HUES48 (cell line): ENCODE measurements around the gene TMEM145.
"Not testable (repeated sequence)": the region's sequence is repeated elsewhere in the genome, so short reads cannot be mapped to it uniquely, and the experiment has no call there.

Source experiments
- H3K27ac ChIP-seq: one replicate; pipeline ENCODE4 v1.7.0; 2013; ENCODE audit warnings: low read depth, low read length, inconsistent platforms
- H3K27me3 ChIP-seq: 2 replicates; pipeline ENCODE4 v1.6.1; 2013; ENCODE audit warnings: mild to moderate bottlenecking, low read length; ENCODE audit not compliant: control insufficient read depth, insufficient read depth
- H3K36me3 ChIP-seq: 2 replicates; pipeline ENCODE4 v1.6.1; 2013; ENCODE audit warnings: low read length; ENCODE audit not compliant: control insufficient read depth, insufficient read depth
- H3K4me1 ChIP-seq: 2 replicates; pipeline ENCODE4 v1.6.1; 2013; ENCODE audit warnings: mild to moderate bottlenecking, low read length; ENCODE audit not compliant: control insufficient read depth, insufficient read depth
- H3K4me3 ChIP-seq: 2 replicates; pipeline ENCODE4 v1.5.1; 2013; ENCODE audit warnings: mild to moderate bottlenecking, low read depth, low read length
- H3K9ac ChIP-seq: 2 replicates; pipeline ENCODE4 v1.6.1; 2013; ENCODE audit warnings: mild to moderate bottlenecking, low read depth, low read length, moderate library complexity
- H3K9me3 ChIP-seq: 2 replicates; pipeline ENCODE4 v1.6.1; 2013; ENCODE audit warnings: low read length; ENCODE audit not compliant: control insufficient read depth, insufficient read depth

Gene TMEM145

GRCh38 chr19:42313096-42313839, at the start of gene TMEM145:
TMEM145 (plus strand) TSS chr19:42313309; CDS start chr19:42313377, 68 bp downstream.
- no peak within 1 kb of the TSS for H3K9ac ChIP-seq
- H3K4me1 ChIP-seq, result no peaks in the 10 kb centered on the region
- peaks cover 17% of the 10 kb centered on the region for H3K27me3 ChIP-seq
- no peaks in the 10 kb centered on the region for H3K9me3 ChIP-seq
- no peak within 1 kb of the TSS for H3K27ac ChIP-seq
- H3K4me3 ChIP-seq, result peak within 1 kb of the TSS; percentile 82
- no peaks in the 10 kb centered on the region for H3K36me3 ChIP-seq

- H3K27me3 ChIP-seq, H3K36me3 ChIP-seq, H3K9me3 ChIP-seq, H3K9ac ChIP-seq, H3K4me3 ChIP-seq, H3K27ac ChIP-seq: not testable (repeated sequence)
- H3K4me1 ChIP-seq, result peaks cover 16% of the 10 kb centered on the region; the same call in 1 of the 2 replicates
These were observed 47.0 kb upstream of the TMEM145 start for GRCh38 chr19:42266105-42266504.

GRCh38 chr19:42266928-42267603, 46.0 kb upstream of the TMEM145 start:
- H3K36me3 ChIP-seq, H3K27me3 ChIP-seq, H3K27ac ChIP-seq, H3K9me3 ChIP-seq: not testable (repeated sequence)
- peak overlapping the region; percentile 76; the same call in 1 of the 2 replicates for H3K4me3 ChIP-seq
- peaks cover 16% of the 10 kb centered on the region; the same call in 1 of the 2 replicates for H3K4me1 ChIP-seq
- H3K9ac ChIP-seq, result 0 out of 2 replicates have a peak overlapping the region, but pooled peaks have one; percentile 65

GRCh38 chr19:42267644-42268141, 45.4 kb upstream of the TMEM145 start:
- Histone ChIP-seq H3K36me3 (no peaks in the 10 kb centered on the region; the same call in 1 of the 2 replicates), H3K4me1 (peaks cover 16% of the 10 kb centered on the region; the same call in 1 of the 2 replicates), H3K4me3 (peak overlapping the region; percentile 76), H3K9ac (peak overlapping the region; percentile 65), H3K27me3 (no peaks in the 10 kb centered on the region), H3K27ac (peak overlapping the region; percentile 71), H3K9me3 (no peaks in the 10 kb centered on the region)

- H3K36me3 ChIP-seq, result peaks cover 2% of the 10 kb centered on the region
- H3K4me3 ChIP-seq, result peak overlapping the region; percentile 76
- H3K9ac ChIP-seq, result peak overlapping the region; percentile 94
- H3K4me1 ChIP-seq, result peaks cover 16% of the 10 kb centered on the region; the same call in 1 of the 2 replicates
- no peaks in the 10 kb centered on the region for H3K27me3 ChIP-seq
- H3K27ac ChIP-seq, result peak overlapping the region; percentile 95
- H3K9me3 ChIP-seq, result no peaks in the 10 kb centered on the region
These were observed 44.9 kb upstream of the TMEM145 start for GRCh38 chr19:42268142-42268703.

- Histone ChIP-seq H3K4me3 (peak within 1 kb of the TSS; percentile 76), H3K9ac (peak within 1 kb of the TSS; percentile 94), H3K36me3 (peaks cover 8% of the 10 kb centered on the region), H3K4me1 (peaks cover 16% of the 10 kb centered on the region; the same call in 1 of the 2 replicates), H3K27me3 (no peaks in the 10 kb centered on the region), H3K9me3 (no peaks in the 10 kb centered on the region), H3K27ac (peak within 1 kb of the TSS; percentile 95)
These were observed 44.2 kb upstream of the TMEM145 start, which contains the start of gene CIC for GRCh38 chr19:42268704-42269477. CIC (plus strand) TSS chr19:42269252; CDS start chr19:42271784, 2,532 bp downstream.

- Histone ChIP-seq H3K9ac (peak overlapping the region; percentile 25; the same call in 1 of the 2 replicates), H3K4me3 (peak overlapping the region; percentile 76), H3K9me3 (no peaks in the 10 kb centered on the region), H3K27ac (peak overlapping the region; percentile 60), H3K27me3 (no peaks in the 10 kb centered on the region), H3K4me1 (peaks cover 16% of the 10 kb centered on the region; the same call in 1 of the 2 replicates), H3K36me3 (peaks cover 15% of the 10 kb centered on the region)
These were observed 43.4 kb upstream of the TMEM145 start for GRCh38 chr19:42269478-42270345.

- Histone ChIP-seq H3K27me3 (no peaks in the 10 kb centered on the region), H3K4me3 (peak overlapping the region; percentile 76; the same call in 1 of the 2 replicates), H3K9me3 (no peaks in the 10 kb centered on the region), H3K36me3 (peaks cover 19% of the 10 kb centered on the region), H3K4me1 (peaks cover 16% of the 10 kb centered on the region; the same call in 1 of the 2 replicates), H3K27ac (peak overlapping the region; percentile 60), H3K9ac (peak overlapping the region; percentile 25; the same call in 1 of the 2 replicates)
These were observed 42.6 kb upstream of the TMEM145 start for GRCh38 chr19:42270346-42271044.

- no peak overlapping the region for H3K27ac ChIP-seq
- no peaks in the 10 kb centered on the region for H3K9me3 ChIP-seq
- peaks cover 19% of the 10 kb centered on the region for H3K36me3 ChIP-seq
- no peak overlapping the region for H3K4me3 ChIP-seq
- no peak overlapping the region for H3K9ac ChIP-seq
- no peaks in the 10 kb centered on the region for H3K27me3 ChIP-seq
- peaks cover 16% of the 10 kb centered on the region; the same call in 1 of the 2 replicates for H3K4me1 ChIP-seq
These were observed 42.1 kb upstream of the TMEM145 start for GRCh38 chr19:42271045-42271419.
